B cell (primary cell): ENCODE data around the gene TSSC4. TPM values are rescaled to one million over a fixed set of nuclear protein-coding genes. Genes with fewer than 3 reads are reported as not detected.

ENCODE experiments used
- ATAC-seq: fragments of 200-7000 bp; cut with Tn5 transposase; one replicate; pipeline ENCODE4 v1.10.0; 2021; ENCODE audit warnings: low read depth, mild to moderate bottlenecking, moderate number of reproducible peaks, moderate library complexity
- CTCF ChIA-PET: fragments of 350-600 bp; sonication (Branson Sonifier 250); formaldehyde crosslinking; loops from one replicate; lab custom pipeline; 2021; ENCODE audit warnings: antibody characterized with exemption, inconsistent platforms; lab: Charles Lee
- POLR2A ChIA-PET: fragments of 350-600 bp; sonication (Branson Sonifier 250); formaldehyde crosslinking; loops from one replicate; lab custom pipeline; 2021; ENCODE audit warnings: antibody characterized with exemption; lab: Charles Lee
- DNase-seq: peaks from one replicate; pipeline ENCODE4 v3.0.0; 2013
- H2AFZ ChIP-seq: 2 replicates; pipeline ENCODE4 v1.6.1; 2012; ENCODE audit warnings: mild to moderate bottlenecking, low read depth, low read length; ENCODE audit not compliant: insufficient read depth, poor library complexity, severe bottlenecking
- H3K27ac ChIP-seq, 2 donors: 1 replicate in 1 of 2; 2 replicates in 1 of 2; pipeline ENCODE4 v1.5.1; 2012 to 2013; ENCODE audit warnings: low read length in 2 of 2, mild to moderate bottlenecking in 2 of 2, moderate library complexity in 1 of 2
- H3K27me3 ChIP-seq, 4 experiments: fragments of 200-600 bp in 1 of 4; sonication (generic) in 1 of 4; replicated peaks in 1 of 4; 1 replicate in 2 of 4; 2 replicates in 2 of 4; pipeline versions ENCODE4 v1.6.1 to v1.7.0; 2013 to 2016; ENCODE audit warnings: low read length in 3 of 4, mild to moderate bottlenecking in 2 of 4, mixed read lengths in 1 of 4, moderate library complexity in 1 of 4; ENCODE audit not compliant: insufficient read depth in 4 of 4, control insufficient read depth in 3 of 4; ENCODE audit errors: control extremely low read depth in 1 of 4
- H3K36me3 ChIP-seq, 2 experiments: replicated peaks in 1 of 2; 1 replicate in 1 of 2; 2 replicates in 1 of 2; pipeline versions ENCODE4 v1.6.1 to v1.7.1; 2013; ENCODE audit warnings: low read length in 1 of 2; ENCODE audit not compliant: insufficient read depth in 2 of 2, control insufficient read depth in 1 of 2; ENCODE audit errors: control extremely low read depth in 1 of 2, extremely low read depth in 1 of 2
- H3K4me1 ChIP-seq, 2 donors: fragments of 200-600 bp in 1 of 2; sonication (generic) in 1 of 2; 1 replicate in 1 of 2; 2 replicates in 1 of 2; pipeline versions ENCODE4 v1.5.1 to v1.6.1; 2013 to 2017; ENCODE audit warnings: low read length in 2 of 2; ENCODE audit not compliant: control insufficient read depth in 2 of 2, insufficient read depth in 2 of 2
- H3K4me2 ChIP-seq: replicated peaks from 2 replicates; pipeline ENCODE3; 2012; ENCODE audit warnings: mild to moderate bottlenecking, low read depth, low read length; ENCODE audit not compliant: poor library complexity, severe bottlenecking
- H3K4me3 ChIP-seq, 5 experiments: fragments of 200-600 bp in 1 of 5; sonication (generic) in 1 of 5; 1 replicate in 3 of 5; 2 replicates in 2 of 5; pipeline versions ENCODE4 v1.5.1 to v1.7.0; 2011 to 2016; ENCODE audit warnings: low read length in 4 of 5, mild to moderate bottlenecking in 4 of 5, low read depth in 2 of 5, control low read depth in 1 of 5, moderate library complexity in 1 of 5; ENCODE audit not compliant: insufficient read depth in 1 of 5; ENCODE audit errors: control extremely low read depth in 1 of 5, extremely low read depth in 1 of 5
- H3K79me2 ChIP-seq: fragments of 200-600 bp; sonication (generic); one replicate; pipeline ENCODE4 v1.6.0; 2016; ENCODE audit warnings: low read length; ENCODE audit not compliant: control insufficient read depth, insufficient read depth
- H3K9ac ChIP-seq: fragments of 200-600 bp; sonication (generic); 2 replicates; pipeline ENCODE4 v1.6.1; 2017; ENCODE audit warnings: mild to moderate bottlenecking, low read length, moderate library complexity
- H3K9me3 ChIP-seq, 3 donors: one replicate each; pipeline versions ENCODE4 v1.6.1 to v1.7.1; 2013; ENCODE audit warnings: low read length in 2 of 3; ENCODE audit not compliant: control insufficient read depth in 2 of 3, insufficient read depth in 1 of 3; ENCODE audit errors: control extremely low read depth in 1 of 3
- H4K20me1 ChIP-seq: 2 replicates; pipeline ENCODE4 v1.6.0; 2012; ENCODE audit warnings: mild to moderate bottlenecking, low read length; ENCODE audit not compliant: insufficient read depth, control insufficient read depth, poor library complexity, severe bottlenecking
- H3K27ac Mint-ChIP-seq: one replicate; pipeline ENCODE4 v1.8.0; 2021; ENCODE audit warnings: mixed read lengths
- H3K27me3 Mint-ChIP-seq: one replicate; pipeline ENCODE4 v1.8.0; 2021; ENCODE audit warnings: mixed read lengths
- H3K4me1 Mint-ChIP-seq: one replicate; pipeline ENCODE4 v1.8.0; 2021; ENCODE audit warnings: mixed read lengths
- H3K4me3 Mint-ChIP-seq: one replicate; pipeline ENCODE4 v1.8.0; 2021; ENCODE audit warnings: mixed read lengths
- H3K9me3 Mint-ChIP-seq: one replicate; pipeline ENCODE4 v1.8.0; 2022; ENCODE audit warnings: mixed read lengths; ENCODE audit not compliant: insufficient read depth
- EZH2 ChIP-seq: IDR thresholded peaks from 2 replicates; pipeline ENCODE4 v1.6.1; 2012; ENCODE audit warnings: borderline replicate concordance, low read depth, mild to moderate bottlenecking, moderate library complexity, low read length; ENCODE audit not compliant: insufficient read depth, poor library complexity, severe bottlenecking
- WGBS: methylation state at CpG from one replicate; pipeline ENCODE4 v1.1.5; 2013; ENCODE audit warnings: missing lambda C conversion rate; ENCODE audit not compliant: insufficient coverage; 5-methylcytosine and 5-hydroxymethylcytosine counted together
- intact Hi-C: fragments of 100-400 bp; cut with micrococcal nuclease; formaldehyde crosslinking; loops from one replicate; pipeline ENCODE4 v1.10.0; 2022
- polyA plus RNA-seq: library from polyadenylated mRNA; depleted of rRNA; stranded (reverse); fragments of >200 nt; gene quantifications from 2 replicates; pipeline ENCODE4 v1.2.3, GENCODE V29; 2012
- total RNA-seq, 2 donors: library from RNA; stranded (reverse); fragments of 120-200 nt in 1 of 2; gene quantifications; 1 replicate in 1 of 2; 2 replicates in 1 of 2; pipeline versions ENCODE4 v1.2.3 to v1.2.4, GENCODE V29; 2013 to 2022
- TF ChIP-seq, protein P1 (sequence below): fragments of 200-600 bp; IDR thresholded peaks from one replicate; pipeline ENCODE4 v1.8.0; 2022; ENCODE audit warnings: antibody characterized with exemption, mild to moderate bottlenecking

Gene TSSC4
- total and polyA plus RNA-seq, 2 donors (not counting 1 experiment from before 2014, with no cell fraction given), result 49.4 to 57.5 TPM

DNA sequence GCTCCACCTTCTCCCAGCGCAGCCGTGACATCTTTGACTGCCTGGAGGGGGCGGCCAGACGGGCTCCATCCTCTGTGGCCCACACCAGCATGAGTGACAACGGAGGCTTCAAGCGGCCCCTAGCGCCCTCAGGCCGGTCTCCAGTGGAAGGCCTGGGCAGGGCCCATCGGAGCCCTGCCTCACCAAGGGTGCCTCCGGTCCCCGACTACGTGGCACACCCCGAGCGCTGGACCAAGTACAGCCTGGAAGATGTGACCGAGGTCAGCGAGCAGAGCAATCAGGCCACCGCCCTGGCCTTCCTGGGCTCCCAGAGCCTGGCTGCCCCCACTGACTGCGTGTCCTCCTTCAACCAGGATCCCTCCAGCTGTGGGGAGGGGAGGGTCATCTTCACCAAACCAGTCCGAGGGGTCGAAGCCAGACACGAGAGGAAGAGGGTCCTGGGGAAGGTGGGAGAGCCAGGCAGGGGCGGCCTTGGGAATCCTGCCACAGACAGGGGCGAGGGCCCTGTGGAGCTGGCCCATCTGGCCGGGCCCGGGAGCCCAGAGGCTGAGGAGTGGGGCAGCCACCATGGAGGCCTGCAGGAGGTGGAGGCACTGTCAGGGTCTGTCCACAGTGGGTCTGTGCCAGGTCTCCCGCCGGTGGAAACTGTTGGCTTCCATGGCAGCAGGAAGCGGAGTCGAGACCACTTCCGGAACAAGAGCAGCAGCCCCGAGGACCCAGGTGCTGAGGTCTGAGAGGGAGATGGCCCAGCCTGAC is 2.5 kb downstream of the TSSC4 start:
- H3K4me2 ChIP-seq, result no peak overlapping the region
- intact Hi-C loops, result loop anchor here (5.0 kb wide), 3 partner anchors 551 to 1706 kb away; partner anchors contain the start of genes DEAF1, LSP1, NAP1L4 and TMEM80
- CTCF ChIA-PET, result interaction anchor here (8.4 kb wide), 1 partner anchor 97 kb away, joined by 78 read pairs; no protein-coding TSS in a partner anchor

More for the DNA sequence above, 2.5 kb downstream of the TSSC4 start:
- Mint-ChIP-seq H3K9me3 (no peaks in the 10 kb centered on the region), H3K4me1 (peaks cover 18% of the 10 kb centered on the region), H3K27ac (peak overlapping the region; percentile 32), H3K4me3 (peak overlapping the region; percentile 90), H3K27me3 (no peaks in the 10 kb centered on the region)
- Histone ChIP-seq H3K4me1 (peaks cover 19 to 29% of the 10 kb centered on the region in 2 donors), H2AFZ (no peak overlapping the region), H3K27ac (no peak overlapping the region), H3K4me3 (no peak overlapping the region), H3K9me3 (no peaks in the 10 kb centered on the region), H3K9ac (no peak overlapping the region), H3K36me3 (peaks cover 0 to 29% of the 10 kb centered on the region in 2 experiments), H3K27me3 (no peaks in the 10 kb centered on the region), H3K79me2 (peaks cover 24% of the 10 kb centered on the region), H4K20me1 (peaks cover 31% of the 10 kb centered on the region)
- POLR2A ChIA-PET, result no interaction called here
- TF ChIP-seq EZH2, result no peak
- TF ChIP-seq, protein P1, sequence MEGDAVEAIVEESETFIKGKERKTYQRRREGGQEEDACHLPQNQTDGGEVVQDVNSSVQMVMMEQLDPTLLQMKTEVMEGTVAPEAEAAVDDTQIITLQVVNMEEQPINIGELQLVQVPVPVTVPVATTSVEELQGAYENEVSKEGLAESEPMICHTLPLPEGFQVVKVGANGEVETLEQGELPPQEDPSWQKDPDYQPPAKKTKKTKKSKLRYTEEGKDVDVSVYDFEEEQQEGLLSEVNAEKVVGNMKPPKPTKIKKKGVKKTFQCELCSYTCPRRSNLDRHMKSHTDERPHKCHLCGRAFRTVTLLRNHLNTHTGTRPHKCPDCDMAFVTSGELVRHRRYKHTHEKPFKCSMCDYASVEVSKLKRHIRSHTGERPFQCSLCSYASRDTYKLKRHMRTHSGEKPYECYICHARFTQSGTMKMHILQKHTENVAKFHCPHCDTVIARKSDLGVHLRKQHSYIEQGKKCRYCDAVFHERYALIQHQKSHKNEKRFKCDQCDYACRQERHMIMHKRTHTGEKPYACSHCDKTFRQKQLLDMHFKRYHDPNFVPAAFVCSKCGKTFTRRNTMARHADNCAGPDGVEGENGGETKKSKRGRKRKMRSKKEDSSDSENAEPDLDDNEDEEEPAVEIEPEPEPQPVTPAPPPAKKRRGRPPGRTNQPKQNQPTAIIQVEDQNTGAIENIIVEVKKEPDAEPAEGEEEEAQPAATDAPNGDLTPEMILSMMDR, result no peak
- ATAC-seq, result no peak
- 93% methylated on average over 26 of the region's 31 CpGs for WGBS
- no peak for DNase-seq
